ENCODE data around the gene SLC5A10. TPM values are rescaled to one million over a fixed set of nuclear protein-coding genes. Genes with fewer than 3 reads are reported as not detected.

The SLC5A10 gene
- polyA plus RNA-seq, 1 donor from 2014 or later, result not detected

DNA sequence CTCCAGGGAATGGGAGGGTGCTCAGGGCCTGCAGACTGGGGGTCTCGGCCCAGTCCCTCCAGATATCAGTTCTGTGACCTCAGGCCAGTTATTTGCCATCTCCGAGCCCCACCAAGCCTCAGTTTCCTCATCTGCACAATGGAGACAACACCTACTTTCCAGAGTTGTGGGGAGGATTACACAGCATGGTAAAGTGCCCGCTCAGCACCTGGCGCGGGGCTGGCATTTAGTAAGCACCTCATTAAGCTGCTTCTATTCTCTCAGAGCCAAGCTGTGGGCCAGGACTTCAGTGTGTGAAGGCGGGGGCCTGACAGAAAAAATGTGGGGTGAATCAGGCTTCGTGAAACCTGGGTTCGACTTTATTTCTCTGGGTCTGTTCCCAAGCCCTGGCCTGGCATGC is 47.4 kb downstream of the SLC5A10 start:
- no peaks in the 10 kb centered on the region for H3K79me2 ChIP-seq (replicated peaks; ENCODE audit: insufficient read depth, low read length)

DNA sequence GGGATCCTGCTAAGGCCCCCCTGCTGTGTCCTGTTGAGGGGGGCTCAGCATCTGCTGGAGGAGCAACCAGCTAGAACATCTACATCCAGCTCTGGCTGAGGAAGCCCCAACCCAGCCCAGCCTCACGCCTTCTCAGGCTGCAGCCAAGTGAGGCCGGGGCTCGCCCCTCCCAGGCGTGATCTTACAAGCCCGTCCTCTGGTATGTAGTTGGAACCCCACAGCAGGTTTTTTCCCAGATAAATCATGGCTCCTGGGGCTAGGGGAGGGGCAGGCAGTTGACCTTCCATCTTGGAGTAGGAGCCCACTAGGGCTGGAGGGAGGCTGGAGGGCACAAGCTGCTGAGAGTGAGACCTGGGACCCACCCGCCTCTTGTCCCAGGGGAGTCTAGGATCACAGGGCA is 47.9 kb downstream of the SLC5A10 start:
- Histone ChIP-seq H3F3A (ENCODE audit: insufficient read depth, low read length, poor library complexity, severe bottlenecking) (no peaks in the 10 kb centered on the region), H3K27me3 (ENCODE audit: insufficient read depth, low read depth, low read length) (peaks cover 13% of the 10 kb centered on the region)

More for the DNA sequence above, 47.4 kb downstream of the SLC5A10 start:
- Histone ChIP-seq H2AFZ (ENCODE audit: low read depth, low read length) (no peak overlapping the region), H3K36me3 (ENCODE audit: insufficient read depth, low read length) (no peaks in the 10 kb centered on the region), H3K27ac (ENCODE audit: low read length) (no peak overlapping the region), H4K20me1 (ENCODE audit: insufficient read depth) (no peaks in the 10 kb centered on the region), H3K9ac (ENCODE audit: low read length) (no peak overlapping the region), H3K9me3 (ENCODE audit: low read length) (no peaks in the 10 kb centered on the region), H3K4me2 (ENCODE audit: low read length) (no peak overlapping the region), H3K9me2 (ENCODE audit: insufficient read depth, low read length) (no peaks in the 10 kb centered on the region), H3F3A (ENCODE audit: insufficient read depth, low read length, poor library complexity, severe bottlenecking) (no peaks in the 10 kb centered on the region), H3K27me3 (ENCODE audit: insufficient read depth, low read depth, low read length) (peaks cover 9% of the 10 kb centered on the region), H3K4me3 (ENCODE audit: low read length) (no peak overlapping the region)
- TF ChIP-seq CTCF (IDR thresholded peaks at IDR 0.05; ENCODE audit: poor library complexity, severe bottlenecking) (no peak), POLR2AphosphoS5 (IDR thresholded peaks at IDR 0.05) (no peak), REST (IDR thresholded peaks at IDR 0.05; ENCODE audit: borderline replicate concordance) (no peak), EZH2 (IDR thresholded peaks at IDR 0.05; ENCODE audit: borderline replicate concordance, insufficient read depth, low read length, poor library complexity, severe bottlenecking) (no peak), EP300 (conservative IDR thresholded peaks at IDR 0.05; ENCODE audit: poor library complexity, severe bottlenecking) (no peak), TAF1 (IDR thresholded peaks at IDR 0.05; ENCODE audit: low read depth) (no peak), RAD21 (conservative IDR thresholded peaks at IDR 0.05) (no peak), SMC3 (conservative IDR thresholded peaks at IDR 0.05; ENCODE audit: poor library complexity) (no peak), MXI1 (conservative IDR thresholded peaks at IDR 0.05; ENCODE audit: poor library complexity, severe bottlenecking) (no peak)

More for the DNA sequence above, 47.9 kb downstream of the SLC5A10 start:
- TF ChIP-seq TAF1 (IDR thresholded peaks at IDR 0.05; ENCODE audit: low read depth) (no peak), REST (IDR thresholded peaks at IDR 0.05; ENCODE audit: borderline replicate concordance) (no peak)
- H3K27ac ChIP-seq (ENCODE audit: low read length), result no peak overlapping the region
- no peaks in the 10 kb centered on the region for H3K79me2 ChIP-seq (replicated peaks; ENCODE audit: insufficient read depth, low read length)
- no peak overlapping the region for H3K4me2 ChIP-seq (ENCODE audit: low read length)
- no peak overlapping the region for H2AFZ ChIP-seq (ENCODE audit: low read depth, low read length)
- H3K9me2 ChIP-seq (ENCODE audit: insufficient read depth, low read length), result no peaks in the 10 kb centered on the region
- no peak overlapping the region for H3K4me3 ChIP-seq (ENCODE audit: low read length)
- H3K9ac ChIP-seq (ENCODE audit: low read length), result no peak overlapping the region
- no peaks in the 10 kb centered on the region for H3K36me3 ChIP-seq (ENCODE audit: insufficient read depth, low read length)
- H3K9me3 ChIP-seq (ENCODE audit: low read length), result no peaks in the 10 kb centered on the region
- H4K20me1 ChIP-seq (ENCODE audit: insufficient read depth), result no peaks in the 10 kb centered on the region

Measured in neural cell (in vitro differentiated cells).